GM18858 (cell line): ENCODE measurements around the gene SH2D3C.
"Not testable (repeated sequence)": the region's sequence is repeated elsewhere in the genome, so short reads cannot be mapped to it uniquely, and the experiment has no call there.

Experiments
- ATAC-seq: cut with Tn5 transposase; IDR thresholded peaks from one replicate; pipeline ENCODE4 v1.9.1; 2021; ENCODE audit not compliant: unreplicated experiment

Gene SH2D3C

DNA sequence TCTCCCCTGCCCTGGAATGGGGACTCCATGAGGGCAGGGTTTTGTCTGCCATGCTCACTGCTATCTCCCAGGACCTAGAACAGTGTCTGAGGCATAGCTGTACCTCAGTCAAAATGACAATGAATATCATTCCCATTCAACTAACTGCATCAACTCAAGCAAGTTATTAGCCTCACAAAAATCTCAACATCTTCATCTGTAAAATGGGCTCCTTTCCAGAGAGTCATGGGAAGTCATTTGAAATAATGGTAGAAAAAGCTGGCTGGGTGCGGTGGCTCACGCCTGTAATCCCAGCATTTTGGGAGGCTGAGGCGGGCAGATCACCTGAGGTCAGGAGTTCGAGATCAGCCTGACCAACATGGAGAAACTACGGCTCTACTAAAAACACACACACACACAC is 9.4 kb downstream of the SH2D3C start:
- ATAC-seq = no peak

- no peak for ATAC-seq
Observed at GRCh38 chr9:127768698-127769097, 9.8 kb downstream of the SH2D3C start.

GRCh38 chr9:127767909-127768331 is 10.5 kb downstream of the SH2D3C start:
- no peak for ATAC-seq

- no peak for ATAC-seq
Observed at GRCh38 chr9:127767410-127767809, 11.1 kb downstream of the SH2D3C start.

GRCh38 chr9:127765418-127765817 is 13.0 kb downstream of the SH2D3C start:
- ATAC-seq = no peak

GRCh38 chr9:127763918-127764384 is 14.5 kb downstream of the SH2D3C start:
- no peak for ATAC-seq

GRCh38 chr9:127762111-127762676 is 16.3 kb downstream of the SH2D3C start:
- no peak for ATAC-seq

- no peak for ATAC-seq
Observed at GRCh38 chr9:127761491-127761956, 16.9 kb downstream of the SH2D3C start.

GRCh38 chr9:127761061-127761460 is 17.4 kb downstream of the SH2D3C start:
- no peak for ATAC-seq

GRCh38 chr9:127758843-127759242 is 19.6 kb downstream of the SH2D3C start:
- ATAC-seq = no peak

DNA sequence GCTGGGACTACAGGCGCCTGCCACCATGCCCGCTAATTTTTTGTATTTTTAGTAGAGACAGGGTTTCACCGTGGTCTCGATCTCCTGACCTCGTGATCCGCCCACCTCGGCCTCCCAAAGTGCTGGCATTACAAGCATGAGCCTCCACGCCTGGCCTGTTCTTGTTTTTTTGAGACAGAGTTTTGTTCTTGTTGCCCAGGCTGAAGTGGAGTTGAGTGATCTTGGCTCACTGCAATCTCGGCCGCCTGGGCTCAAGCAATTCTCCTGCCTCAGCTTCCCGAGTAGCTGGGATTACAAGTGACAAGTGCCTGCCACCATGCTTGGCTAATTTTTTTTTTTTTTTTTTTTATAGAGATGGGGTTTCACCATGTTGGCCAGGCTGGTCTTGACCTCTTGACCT is 21.7 kb downstream of the SH2D3C start:
- not testable (repeated sequence) for ATAC-seq

DNA sequence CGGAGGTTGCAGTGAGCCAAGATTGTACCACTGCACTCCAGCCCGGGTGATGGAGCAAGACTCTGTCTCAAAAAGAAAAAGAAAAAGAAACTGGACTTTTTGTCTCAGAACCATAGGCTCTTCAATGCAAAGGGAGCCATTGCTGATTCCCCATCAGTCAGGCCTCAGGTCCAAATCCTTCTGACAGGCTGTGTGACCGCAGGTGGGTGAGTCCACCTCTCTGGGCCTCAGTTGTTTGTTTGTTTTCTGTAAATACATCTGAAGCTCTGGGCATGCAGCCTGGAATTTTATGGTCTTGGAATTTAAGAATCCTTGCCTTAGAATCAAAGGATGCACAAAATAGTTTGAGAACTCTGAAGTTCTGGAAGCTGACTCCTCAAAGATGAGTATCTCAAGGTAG is 22.2 kb downstream of the SH2D3C start:
- no peak for ATAC-seq

DNA sequence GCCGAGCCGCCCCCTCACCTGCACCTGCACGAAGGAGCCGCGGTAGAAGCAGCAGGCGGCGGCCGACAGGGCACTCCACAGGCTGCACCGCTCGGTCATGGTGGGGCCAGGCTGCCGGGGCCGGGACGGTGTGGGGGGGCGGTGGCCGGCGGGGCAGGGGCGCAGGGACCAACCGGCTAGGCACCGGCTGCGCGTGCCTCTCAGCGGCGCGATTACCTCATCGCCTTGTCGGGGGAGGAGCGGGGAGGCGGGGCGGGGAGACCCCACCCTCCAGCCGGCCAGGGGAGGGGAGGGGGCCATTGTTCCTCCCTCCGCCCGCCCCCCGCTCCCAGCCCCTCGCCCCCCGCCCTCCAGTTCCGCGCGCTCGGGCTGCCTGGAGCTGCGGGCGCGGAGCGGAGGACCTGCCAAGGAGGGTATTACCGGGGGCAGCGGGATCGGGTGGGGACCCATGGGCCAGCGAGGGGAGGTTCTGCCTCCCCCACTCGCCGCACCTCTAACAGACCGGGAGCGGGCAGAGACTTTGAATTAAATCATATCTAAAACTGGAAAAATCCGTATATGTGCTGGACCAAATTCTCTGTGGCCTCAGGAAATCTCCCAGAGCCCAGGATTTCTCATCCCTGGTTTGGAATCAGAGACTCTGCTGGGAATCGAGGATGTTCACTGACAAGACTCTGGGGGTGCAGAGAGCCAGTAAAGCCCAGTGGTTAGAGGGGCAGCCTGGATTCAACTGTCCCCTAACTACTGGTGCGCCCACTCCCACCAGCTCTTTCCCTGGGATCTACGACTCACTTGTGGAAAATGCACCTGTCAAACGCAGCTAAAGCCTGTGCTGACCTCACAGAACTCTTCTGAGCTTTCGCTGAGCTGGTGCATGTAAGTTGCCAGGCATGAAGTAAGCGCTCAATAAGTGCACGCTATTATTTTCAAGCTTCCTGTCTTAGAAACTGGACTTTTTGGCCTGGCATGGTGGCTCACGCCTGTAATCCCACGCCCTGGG is 23.1 kb downstream of the SH2D3C start:
- ATAC-seq = no peak

GRCh38 chr9:127754099-127755060 is 24.1 kb downstream of the SH2D3C start:
- ATAC-seq = no peak

DNA sequence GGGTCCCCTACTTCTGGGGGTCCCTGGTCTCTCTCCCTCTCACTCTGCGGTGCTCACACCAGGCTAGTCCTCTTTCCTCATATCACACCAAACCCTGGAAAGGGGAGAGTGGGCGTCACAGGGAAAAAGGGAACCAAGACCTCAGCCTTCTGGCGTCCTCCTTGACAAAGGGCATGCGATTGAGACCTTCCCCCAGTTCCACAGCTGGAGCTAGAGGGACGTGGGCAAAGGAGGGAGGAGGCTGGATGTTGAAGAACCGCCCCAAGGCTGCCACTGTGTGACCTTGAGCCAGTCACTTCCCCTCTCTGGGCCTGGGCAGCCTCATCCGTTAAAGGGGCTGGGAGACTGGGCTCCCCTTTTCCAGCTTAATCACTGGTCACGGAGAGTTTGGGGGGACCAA is 24.8 kb downstream of the SH2D3C start:
- no peak for ATAC-seq

- ATAC-seq = no peak
Observed at GRCh38 chr9:127753148-127753547, 25.3 kb downstream of the SH2D3C start.

DNA sequence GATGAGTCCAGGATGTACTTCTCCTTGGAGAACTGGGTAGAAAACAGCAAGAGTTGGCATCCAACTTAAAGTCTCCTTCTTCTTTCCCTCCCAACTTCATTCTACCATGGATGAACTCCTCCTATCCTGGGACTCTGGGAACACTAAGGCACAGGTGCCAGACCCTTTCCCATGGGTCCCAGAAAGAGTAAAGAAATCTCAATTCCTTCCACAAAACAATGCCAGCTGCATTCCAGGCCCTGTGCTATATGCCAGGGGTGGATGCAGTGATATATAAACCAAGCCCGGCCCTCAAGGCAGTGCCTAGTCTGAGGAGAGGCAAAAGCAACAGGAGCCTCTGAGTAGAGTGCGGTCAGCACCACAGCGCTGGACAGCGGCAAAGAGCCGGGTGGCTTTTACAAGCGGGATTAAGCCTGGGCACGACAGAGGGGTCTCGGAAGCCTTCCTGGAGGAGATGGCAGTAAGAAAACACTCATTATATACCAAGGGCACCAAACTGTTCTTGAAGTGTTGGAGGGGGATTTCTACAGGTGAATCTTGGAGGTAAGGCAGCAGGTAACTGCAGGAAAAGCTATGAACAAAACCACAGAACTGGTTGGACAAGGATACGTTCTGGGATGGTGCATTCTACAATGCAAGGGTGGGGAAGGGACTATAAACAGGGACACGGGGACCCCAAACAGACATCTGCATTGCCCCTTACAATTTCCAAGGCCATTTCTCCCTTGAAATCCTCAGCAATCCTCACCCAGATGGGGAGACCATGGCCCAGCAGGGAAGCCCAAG is 27.0 kb downstream of the SH2D3C start:
- no peak for ATAC-seq

DNA sequence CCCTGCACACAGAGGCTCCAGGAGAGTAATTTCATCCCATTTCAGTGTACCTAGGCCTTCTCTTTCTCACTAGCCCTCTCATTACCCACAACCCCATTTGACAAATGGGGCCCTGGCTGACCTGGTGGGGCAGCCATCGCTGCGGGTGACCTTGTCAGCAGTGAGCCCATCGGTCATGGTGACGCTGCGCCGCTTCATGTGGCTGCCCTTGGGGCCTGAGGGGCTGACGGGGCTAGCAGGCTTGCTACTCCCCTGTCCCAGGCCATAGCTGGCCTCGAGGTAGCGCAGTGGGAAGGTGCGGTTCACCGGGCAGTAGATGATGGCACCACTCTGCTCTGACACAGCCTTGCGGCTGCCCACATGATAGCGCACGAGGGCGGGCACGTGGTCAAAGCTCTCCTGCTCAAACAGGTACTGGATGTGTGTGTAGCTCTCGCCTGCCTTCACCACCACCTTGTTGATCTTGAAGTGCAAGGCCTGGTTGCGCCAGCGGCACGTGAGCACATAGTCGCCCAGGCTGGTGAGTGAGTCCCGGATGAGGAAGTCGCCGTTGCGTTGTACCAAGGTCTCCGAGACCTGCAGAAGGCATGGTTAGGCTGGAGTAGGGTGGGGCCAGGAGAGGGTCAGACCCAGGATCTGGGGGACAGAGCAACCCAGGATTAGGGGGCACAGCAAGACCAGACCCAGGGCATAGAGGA is 29.2 kb downstream of the SH2D3C start:
- ATAC-seq = no peak

GRCh38 chr9:127746959-127747569 is 31.4 kb downstream of the SH2D3C start:
- no peak for ATAC-seq
